Activated CD8-positive, alpha-beta memory T cell treated with anti-CD3 and anti-CD28 coated beads for 24 hours (primary cell): ENCODE measurements around the gene ZNF48.

Experiments used
- DNase-seq: peaks from one replicate; pipeline ENCODE4 v3.0.0-alpha.2; 2020

Gene ZNF48

DNA sequence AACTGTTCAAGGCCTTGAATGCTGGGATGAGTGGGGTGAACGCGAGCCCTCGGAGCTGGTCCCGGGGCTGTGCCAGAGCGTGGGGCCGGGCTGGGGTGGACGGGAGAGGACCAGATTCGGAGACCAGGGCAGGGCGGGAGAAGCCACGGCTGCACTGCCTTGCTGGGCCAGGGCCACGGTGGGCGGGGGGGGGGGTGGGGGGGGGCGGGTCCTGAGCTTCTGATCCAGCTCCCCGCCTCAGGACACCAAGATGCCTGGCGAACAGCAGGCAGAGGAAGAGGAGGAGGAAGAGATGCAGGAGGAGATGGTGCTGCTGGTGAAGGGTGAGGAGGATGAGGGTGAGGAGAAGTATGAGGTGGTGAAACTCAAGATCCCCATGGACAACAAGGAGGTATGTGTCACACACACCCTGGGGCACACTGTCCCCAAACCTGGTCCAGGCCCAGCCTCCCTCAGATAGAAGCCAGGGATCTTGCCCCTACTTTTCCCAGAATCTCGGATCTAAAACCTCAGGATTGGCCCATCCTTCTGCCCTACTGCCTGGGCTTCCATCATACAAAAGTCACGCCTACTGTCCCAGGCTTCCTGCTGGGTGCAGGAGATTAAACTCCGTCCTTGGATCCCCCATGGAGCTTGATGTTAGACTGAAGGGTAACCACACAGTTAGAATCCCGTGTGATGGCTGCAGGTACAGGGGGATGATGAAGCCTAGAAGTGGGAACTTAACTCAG lies 12.7 kb downstream of the ZNF48 start:
- DNase-seq = no peak

DNA sequence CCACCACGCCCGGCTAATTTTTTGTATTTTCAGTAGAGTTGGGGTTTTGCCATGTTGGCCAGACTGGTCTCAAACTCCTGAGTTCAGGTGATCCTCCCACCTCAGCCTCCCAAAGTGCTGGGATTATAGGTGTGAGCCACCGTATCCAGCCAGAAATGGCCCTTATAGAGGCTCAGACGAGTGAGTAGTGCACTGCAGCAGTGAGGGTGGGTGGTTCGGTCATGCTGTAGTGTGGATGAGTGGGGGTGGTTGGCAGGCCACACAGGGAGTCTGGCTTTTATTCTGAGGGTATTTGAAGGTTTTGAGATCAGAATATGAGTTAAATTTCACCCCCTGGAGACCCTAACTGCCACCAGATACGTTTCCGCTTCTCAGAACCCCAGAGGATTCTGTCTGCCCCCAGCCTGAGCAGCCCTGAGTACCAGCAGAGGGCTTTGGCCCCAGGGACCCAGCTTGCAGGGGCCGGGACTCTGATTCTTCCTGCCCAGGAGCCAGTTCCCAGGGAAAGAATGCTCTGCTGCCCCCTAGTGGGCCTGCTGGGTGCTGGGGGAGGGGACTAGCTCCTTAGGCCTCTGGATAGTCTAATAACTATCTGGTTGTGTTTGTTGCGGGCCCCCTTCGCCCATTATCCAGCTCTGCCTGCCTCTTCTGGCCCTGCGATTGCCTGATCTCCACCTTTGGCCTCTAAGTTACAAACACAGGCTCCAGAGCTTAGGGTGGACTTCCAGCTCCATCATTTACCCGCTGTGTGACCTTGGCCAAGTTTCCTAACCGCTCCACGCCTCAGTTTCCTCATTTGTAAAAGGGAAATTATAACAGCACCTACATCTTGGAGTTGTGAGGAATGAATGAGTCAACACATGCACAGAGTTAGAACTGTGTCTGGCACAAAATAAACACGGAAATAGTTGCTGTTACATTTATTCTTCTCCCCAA lies 14.2 kb downstream of the ZNF48 start:
- DNase-seq = peak; percentile 98

DNA sequence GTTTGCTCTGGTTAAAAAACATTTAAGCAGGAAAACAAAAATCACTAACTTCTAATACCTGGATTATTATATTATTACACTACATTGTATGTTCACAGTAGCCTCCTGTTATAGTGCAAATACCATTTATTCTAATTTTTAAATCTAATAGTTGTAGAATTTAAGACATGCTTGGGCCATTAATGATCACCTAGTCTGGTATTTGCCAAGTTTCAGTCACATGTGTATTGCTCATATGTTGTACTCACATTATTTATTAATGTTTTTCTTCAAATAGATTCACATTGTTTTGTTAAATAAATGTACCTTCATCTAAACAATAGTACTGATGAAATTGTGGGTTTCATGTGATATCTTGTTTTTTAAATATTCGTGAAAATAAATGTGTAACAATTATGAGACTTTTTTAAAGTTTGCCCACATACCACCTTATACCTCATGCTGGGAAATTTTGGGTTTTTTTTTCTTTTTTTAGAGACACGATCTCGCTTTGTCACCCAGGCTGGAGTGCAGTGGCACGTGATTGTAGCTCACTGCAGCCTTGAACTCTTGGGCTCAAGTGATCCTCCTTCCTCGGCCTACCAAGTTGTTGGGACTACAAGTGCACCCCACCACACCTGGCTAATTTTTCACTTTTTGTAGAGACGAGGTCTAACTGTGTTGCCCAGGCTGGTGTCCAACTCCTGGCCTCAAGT lies 18.0 kb downstream of the ZNF48 start:
- DNase-seq = no peak

DNA sequence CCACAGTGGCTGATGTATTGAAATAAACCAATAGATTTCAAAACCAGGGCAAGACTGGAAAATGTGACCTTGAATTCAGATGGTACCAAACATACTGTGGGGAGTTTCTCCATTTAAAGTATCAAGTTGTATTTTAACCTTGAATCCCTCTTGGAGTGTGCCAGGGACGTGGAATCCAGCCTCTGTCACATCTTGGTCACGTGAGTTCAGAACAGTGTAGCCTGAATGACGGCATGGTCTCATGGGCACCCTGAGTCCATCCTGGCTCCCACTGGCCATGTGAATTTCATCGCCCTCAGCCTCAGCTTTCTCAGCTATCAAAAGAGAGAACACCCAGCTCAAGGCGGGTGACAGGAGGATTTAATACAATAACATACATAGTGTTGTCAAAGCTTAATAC lies 18.9 kb downstream of the ZNF48 start:
- no peak for DNase-seq

DNA sequence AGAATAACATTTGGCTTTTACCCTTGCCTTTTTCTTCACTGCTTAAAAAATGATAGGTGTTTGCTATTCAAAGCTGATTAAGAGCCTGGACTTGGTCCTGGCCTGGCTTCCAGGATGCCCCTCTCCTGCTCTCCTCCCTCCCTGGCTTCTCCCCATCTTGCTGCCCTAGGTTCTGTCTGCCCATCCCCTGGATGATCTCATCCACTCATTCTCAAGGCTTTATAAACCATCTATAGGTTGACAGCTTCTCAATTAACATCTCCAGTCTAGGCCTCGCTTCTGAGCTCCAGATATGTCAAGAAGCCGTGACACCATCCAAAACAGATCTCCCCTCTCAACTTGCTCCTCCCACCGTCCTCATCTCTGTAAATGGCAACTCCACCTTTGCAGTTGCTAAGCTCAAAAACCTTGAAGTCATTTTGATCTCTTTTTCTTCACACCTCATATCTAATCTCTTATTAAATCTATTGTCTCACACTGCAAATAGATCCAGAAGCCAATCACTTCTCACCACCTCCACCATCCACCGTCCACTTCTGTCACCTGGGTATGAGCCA lies 20.9 kb downstream of the ZNF48 start:
- DNase-seq = no peak

DNA sequence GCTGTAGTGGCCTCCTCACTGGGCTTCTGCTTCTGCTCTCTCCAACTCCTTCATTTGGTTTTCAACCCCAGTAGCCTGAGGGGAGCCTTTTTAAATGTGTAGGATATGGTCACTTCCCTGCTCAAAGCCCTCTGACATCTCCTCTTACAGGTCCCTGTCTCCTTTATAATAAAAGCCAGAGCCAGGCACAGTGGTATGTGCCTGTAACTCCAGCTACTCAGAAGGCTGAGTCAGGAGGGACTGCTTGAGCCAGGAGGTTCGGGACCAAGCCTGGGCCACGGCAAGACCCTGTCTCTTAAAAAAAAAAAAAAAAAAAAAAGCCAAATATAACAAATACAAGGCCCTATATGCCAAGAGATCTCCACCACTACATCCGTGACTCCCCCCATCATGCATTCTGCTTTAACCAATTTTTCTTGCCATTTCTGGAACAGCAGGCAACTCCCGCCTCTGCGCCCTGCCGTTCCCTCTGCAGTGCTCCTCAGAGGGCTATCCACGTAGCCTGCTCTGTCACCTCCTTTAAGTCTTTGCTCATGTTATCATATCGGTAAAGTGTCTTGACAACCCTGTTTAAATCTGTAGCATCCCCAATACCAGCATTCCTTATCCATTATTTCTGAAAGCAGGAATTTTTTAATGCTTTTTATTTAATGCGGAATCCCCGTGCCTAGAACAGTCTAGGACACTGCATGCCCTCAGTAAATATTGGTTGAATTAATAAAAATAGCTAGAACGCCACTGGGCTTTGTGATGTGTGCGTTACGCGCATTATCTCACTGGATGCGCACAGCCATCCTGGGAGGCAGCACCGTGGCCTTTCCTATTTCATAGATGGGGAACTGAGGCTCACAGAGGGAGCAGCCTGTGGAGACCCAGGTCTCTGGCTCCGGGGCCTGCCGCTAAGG lies 21.7 kb downstream of the ZNF48 start:
- no peak for DNase-seq

DNA sequence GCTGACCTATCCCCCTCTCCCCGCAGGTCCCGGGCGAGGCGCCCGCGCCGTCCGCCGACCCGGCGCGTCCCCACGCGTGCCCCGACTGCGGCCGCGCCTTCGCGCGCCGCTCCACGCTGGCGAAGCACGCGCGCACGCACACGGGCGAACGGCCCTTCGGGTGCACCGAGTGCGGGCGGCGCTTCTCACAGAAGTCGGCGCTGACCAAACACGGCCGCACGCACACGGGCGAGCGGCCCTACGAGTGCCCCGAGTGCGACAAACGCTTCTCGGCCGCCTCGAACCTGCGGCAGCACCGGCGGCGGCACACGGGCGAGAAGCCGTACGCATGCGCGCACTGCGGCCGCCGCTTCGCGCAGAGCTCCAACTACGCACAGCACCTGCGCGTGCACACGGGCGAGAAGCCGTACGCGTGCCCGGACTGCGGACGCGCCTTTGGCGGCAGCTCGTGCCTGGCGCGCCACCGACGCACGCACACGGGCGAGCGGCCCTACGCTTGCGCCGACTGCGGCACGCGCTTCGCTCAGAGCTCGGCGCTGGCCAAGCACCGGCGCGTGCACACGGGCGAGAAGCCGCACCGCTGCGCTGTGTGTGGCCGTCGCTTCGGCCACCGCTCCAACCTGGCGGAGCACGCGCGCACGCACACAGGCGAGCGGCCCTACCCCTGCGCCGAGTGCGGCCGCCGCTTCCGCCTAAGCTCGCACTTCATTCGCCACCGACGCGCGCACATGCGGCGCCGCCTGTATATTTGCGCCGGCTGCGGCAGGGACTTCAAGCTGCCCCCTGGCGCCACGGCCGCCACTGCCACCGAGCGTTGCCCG lies 22.5 kb downstream of the ZNF48 start:
- peak; percentile 92 for DNase-seq

DNA sequence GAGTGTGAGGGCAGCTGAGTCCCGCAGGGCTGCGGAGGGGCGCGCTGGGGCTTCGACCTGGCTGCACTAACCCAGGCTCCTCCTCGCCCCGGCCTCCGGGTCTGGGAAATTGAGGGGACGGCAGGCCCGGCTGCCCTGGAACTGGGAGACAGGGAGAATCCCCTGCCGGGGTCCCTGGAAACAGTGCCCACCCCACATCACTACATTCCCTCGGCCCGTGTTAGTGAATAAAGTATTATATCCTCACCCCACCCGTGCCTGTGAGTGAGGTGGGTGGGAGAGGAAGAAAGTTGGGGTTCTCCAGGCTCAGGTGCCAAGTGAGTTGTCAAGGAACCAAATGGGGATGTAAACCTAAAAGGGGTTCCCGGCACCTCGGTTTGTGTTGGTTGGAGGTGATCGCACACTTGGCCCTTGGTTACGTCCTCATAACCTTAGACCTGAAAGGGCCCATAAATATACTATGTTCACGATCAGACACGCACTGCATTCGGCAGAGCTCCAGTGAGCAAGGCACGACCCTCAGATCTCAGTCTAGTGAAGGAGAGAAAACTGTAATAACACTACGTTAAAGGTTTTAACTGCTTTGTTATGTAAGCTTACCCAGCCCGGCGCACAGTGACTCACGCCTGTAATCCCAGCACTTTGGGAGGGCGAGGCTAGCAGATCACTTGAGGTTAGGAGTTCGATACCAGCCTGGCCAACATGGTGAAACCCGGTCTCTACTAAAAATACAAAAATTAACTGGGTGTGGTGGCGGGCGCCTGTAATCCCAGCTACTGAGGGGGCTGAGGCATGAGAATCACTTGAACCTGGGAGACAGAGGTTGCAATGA lies 23.3 kb downstream of the ZNF48 start:
- no peak for DNase-seq

DNA sequence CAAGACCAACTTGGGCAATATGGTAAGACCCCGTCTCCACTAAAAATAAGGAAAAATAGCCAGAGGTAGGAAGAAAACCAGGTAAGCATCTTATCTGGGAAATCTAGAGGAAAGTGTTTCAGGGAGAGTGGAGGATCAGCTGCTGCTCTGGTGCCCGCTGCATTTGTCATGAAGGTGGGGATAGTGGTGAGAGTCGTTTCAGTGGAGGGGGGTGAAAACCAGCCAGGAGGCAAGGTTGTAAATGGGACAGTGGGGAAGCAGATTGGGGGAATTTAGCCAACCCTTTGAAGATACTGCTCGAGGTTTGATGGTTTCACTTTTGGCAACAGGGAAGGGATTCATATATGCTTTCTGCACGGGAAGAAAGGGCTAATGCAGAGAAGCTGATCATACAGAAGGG lies 25.8 kb downstream of the ZNF48 start:
- no peak for DNase-seq

DNA sequence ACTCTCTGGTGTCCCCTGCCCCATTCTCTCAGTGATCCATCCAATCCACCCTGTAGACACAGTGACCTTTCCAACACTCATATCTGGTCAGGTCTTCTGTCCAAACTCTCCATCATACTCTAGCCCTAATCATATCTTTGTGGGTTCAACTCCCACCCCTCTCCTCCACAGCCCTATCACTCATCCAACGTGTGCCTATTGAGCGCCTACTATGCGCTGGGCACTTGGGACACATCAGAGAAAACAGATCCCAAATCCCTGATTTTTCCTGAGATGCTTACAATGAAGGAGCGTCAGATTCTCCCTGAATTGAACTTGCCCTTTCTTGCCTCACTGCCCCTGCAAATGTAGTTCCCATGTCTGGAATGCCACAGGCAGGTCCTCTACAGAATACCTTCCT lies 32.8 kb downstream of the ZNF48 start:
- no peak for DNase-seq

DNA sequence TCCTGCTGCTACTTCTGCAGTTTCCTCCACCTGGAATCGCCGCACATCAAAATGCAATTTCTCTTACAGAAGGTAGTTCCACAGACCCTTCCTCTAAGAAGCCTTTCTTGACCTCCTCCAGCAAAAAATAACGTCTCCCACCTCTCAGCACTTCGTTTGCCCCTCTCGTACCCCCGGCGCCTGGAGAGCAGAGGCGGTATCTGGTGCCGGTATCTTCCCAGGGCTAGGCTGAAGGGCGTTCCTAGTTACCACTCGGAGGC lies 34.1 kb downstream of the ZNF48 start:
- DNase-seq = no peak

DNA sequence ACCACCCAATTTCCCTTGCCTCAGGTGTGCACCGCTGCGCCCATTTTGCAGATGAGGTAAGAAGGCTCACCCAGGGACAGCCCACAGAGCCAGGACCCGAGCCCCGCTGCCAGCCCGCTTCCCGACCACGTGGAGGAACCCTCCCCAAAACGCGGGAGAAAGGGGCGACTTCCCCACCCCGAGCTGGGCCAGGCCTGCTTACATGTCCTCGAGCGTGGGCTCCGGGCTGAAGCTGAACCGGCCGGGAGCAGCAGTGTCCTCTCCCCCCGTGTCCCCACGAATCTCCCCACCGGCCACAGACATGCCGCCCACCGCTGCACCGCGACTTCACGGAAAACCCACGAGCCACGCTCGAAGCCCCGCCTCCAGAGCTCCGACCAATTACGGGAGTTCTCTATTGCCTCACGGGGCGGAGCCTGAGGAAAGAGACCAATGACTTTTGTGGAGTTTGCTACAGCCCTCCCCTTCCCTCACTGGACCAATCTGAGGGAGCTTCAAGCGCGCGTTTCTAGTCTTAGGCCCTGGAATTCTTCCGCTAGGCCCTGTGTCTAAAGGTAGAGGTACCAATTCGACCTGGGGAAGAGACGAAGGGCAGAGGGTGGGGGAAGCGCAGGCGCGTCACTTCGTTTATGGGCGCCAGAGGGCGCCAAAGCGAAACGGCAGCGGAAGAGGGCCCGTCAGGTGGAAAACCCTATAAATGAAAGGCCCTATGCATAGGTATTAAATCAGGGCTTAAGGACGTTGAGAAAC lies 34.6 kb downstream of the ZNF48 start, which contains the start of gene DCTPP1:
DCTPP1 (minus strand) TSS at position 353 of the 750 bp plus-strand sequence; CDS start at position 303, 50 bp downstream.
- peak; percentile 96 for DNase-seq

DNA sequence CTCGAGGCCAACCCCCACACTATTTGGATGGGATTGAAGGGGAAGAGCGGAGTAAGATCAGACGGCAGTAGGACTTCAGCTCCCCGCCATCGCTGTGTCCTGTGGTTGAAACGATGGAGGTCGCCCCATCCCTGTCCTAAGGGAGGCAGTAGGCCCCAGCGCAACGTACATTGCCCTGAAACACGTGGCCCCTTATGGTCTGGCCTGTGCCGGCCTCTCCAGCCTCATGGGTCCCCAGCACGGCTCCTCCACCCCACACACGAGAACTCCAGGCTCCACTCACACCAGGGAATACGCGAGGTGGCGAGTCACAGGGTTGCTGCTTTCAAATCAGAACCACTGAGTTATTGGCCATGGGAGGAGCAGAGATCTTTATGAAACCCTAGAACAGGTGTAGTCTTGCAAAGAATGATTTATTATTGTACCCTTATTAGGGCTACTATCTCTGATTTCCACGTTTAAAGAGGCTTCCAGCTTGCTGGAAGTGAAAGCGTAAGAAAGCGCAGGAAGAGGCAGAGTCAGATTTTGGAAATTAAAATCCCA lies 35.3 kb downstream of the ZNF48 start:
- DNase-seq = no peak

DNA sequence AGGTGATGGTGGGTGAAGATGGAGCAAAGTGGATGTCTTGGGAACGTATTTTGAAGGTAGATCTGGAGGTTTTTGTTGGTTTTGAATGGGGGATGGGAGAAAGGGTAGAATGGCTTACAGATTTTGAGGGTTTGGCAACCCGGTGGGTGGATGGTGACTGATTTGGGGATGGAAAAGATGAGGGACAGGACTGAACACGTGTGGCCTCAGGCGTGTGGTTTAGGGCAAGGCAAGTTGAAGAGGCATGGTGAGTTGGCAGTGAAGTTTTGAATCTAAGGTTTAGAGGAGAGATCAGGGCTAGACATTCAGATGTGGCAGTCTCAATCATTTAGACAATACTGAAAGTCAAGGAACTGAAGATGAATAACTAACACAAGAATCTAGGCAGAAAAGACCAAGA lies 39.6 kb downstream of the ZNF48 start:
- no peak for DNase-seq

DNA sequence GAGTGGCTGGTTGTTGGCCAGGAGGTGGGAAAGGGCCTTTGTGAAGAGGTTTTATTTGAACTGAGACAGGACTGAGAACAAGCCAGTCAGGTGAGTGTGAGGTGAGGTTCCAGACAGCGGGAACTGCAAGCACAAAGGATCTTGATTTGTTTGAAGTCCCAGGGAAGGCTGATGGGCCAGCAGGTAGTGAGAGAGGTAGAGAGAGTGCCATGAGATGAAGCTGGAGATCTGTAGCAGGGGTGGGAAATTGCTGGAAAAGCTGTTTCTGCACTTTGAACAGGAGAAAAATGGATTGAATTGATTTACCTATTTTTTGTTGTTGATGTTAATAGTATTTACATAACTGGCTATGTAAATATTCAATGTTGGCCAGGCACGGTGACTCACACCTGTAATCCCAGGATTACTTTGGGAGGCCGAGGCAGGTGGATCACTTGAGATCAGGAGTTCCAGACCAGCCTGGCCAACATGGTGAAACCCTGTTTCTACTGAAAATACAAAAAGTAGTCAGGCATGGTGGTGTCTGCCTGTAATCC lies 42.4 kb downstream of the ZNF48 start:
- DNase-seq = no peak

DNA sequence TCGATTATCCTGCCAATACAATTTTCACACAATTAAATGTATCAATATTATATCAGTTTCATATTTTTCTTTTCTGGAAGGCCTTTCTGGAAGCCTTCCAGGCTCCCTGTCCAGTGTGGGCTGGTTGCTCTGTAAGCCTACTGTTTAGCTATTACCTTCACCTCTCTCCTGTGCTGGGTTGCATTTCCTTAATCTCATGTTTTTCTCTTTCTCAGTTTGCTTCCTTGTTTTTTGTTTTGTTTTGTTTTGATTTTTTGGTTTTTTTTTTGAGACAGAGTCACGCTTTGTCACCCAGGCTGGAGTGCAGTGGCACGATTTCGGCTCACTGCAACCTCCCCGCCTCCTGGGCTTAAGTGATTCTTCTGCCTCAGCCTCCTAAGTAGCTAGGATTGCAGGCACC lies 43.6 kb downstream of the ZNF48 start:
- no peak for DNase-seq

DNA sequence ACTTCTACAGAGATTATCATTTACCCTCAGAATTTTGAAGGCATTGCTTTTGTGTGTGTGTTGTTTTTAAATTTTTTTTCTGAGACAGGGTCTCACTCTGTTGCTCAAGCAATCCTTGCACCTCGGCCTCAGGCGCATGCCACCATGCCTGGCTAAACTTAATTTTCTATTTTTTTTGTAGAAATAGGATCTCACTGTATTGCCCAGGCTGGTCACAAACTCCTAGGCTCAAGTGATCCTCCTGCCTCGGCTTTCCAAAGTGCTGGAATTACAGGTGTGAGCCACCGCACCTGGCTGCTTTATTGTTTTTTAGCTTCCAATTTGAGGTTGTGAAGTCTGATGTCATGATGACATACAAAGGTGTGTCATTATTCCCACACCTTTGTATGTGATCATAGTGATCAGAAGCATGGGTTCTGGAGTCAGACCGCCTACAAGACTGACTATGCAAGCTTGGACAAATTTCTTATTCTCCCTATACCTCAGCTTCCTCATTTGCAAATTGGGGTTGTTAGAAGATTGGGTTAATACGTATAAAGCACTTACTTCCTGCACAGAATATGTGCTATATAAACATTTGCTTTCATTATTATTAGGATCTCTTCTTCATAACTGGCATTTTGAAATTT lies 44.6 kb downstream of the ZNF48 start:
- no peak for DNase-seq

DNA sequence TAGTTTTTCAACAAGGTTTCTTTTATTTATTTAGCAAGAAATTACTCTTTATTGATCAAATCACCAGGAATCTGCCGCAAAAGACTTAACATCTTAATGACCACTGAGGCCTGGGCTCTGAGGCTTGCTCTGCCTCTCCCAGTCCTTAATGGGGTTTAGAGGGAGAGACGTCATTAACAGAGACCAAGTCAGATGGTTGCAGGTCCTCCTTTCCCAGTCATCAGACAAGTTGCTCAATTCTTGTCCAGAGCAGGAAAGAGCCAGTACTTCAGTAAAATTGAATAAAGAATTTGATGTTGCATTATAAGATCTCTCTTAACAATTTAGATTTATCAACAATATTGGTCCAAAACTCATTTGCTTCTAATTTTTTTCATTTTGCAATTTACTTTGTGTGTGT lies 48.4 kb downstream of the ZNF48 start:
- no peak for DNase-seq
